ENCODE results near the gene CACNB4. TPM values are rescaled to one million over a fixed set of nuclear protein-coding genes. Genes with fewer than 3 reads are reported as not detected.

CACNB4 gene
- total RNA-seq, 4 donors from 2014 or later = 2.3 to 5.8 (median 2.8) TPM

GRCh38 chr2:151900331-151900730 is 198.5 kb downstream of the CACNB4 start:
- no peak for TF ChIP-seq CTCF (IDR thresholded peaks at IDR 0.05; ENCODE audit: low read depth)

- TF ChIP-seq CTCF (IDR thresholded peaks at IDR 0.05; ENCODE audit: low read depth) = no peak
Observed at GRCh38 chr2:151899156-151899555, 199.7 kb downstream of the CACNB4 start.

DNA sequence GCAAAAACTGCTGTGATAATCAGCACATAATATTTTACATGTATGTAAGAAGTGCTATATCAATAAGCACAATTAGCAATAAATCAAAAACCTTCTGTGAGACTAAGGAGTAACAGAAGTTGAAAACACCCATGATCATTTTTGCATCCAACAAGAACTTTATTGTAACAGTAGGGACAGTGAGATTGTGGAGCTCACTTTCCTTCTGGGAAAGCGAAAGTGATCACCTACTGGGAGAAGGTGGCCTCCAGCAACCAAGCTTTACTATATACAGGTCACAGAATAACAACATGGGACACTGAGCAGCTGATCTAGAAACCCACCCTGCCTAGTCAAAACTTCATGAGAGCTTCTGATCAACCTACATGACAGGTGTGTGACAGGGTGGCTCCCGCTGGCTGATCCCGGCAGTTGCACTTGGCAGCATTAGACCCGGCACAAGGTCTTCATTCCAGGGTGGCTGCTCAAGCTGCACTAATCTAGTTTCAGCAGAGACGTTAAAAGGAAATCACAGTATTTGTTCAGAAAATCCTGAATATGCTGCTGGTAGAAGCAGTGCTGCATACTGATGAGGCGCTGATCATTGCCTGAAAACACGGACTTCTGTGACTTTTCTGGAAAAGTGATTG is 207.2 kb downstream of the CACNB4 start:
- TF ChIP-seq CTCF (IDR thresholded peaks at IDR 0.05; ENCODE audit: low read depth) = no peak

DNA sequence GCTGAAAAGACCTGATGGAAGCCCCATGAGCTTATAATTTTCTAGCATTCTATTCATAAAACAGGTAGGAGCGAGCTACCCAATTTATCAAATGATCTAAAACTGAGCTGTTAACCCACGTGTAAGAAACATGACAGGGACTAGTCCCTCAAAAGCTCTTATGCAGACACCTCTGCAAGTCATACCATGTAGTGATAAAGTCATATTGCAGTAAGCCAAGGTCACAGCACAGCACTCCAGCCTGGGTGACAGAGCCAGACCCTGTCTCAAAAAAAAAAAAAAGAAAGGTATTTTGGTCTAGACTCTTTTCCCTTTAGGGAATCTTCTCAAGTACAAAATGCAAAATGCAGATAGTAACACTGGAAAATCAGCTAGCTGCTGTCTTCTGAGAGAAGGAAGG is 211.7 kb downstream of the CACNB4 start:
- no peak for TF ChIP-seq CTCF (IDR thresholded peaks at IDR 0.05; ENCODE audit: low read depth)

- no peak for TF ChIP-seq CTCF (IDR thresholded peaks at IDR 0.05; ENCODE audit: low read depth)
Observed at GRCh38 chr2:151886241-151886640, 212.6 kb downstream of the CACNB4 start.

GRCh38 chr2:151882786-151883445 is 215.9 kb downstream of the CACNB4 start:
- no peak for TF ChIP-seq CTCF (IDR thresholded peaks at IDR 0.05; ENCODE audit: low read depth)

GRCh38 chr2:151881342-151881741 is 217.5 kb downstream of the CACNB4 start:
- TF ChIP-seq CTCF (IDR thresholded peaks at IDR 0.05; ENCODE audit: low read depth) = no peak

All from subcutaneous adipose tissue (tissue), 4 donors.